Activated T-cell treated with anti-CD3 and anti-CD28 coated beads for 1 hour (primary cell): ENCODE results near the gene ZNF35.
"Not testable (repeated sequence)": the region's sequence is repeated elsewhere in the genome, so short reads cannot be mapped to it uniquely, and the experiment has no call there.

Source experiments
- DNase-seq: peaks from one replicate; pipeline ENCODE4 v3.0.0-alpha.2; 2020; ENCODE audit warnings: low read depth

The ZNF35 gene

GRCh38 chr3:44648564-44649229 lies at the start of gene ZNF35:
ZNF35 (plus strand) TSS chr3:44648732; CDS start chr3:44651068, 2,336 bp downstream.
- DNase-seq = no peak

DNA sequence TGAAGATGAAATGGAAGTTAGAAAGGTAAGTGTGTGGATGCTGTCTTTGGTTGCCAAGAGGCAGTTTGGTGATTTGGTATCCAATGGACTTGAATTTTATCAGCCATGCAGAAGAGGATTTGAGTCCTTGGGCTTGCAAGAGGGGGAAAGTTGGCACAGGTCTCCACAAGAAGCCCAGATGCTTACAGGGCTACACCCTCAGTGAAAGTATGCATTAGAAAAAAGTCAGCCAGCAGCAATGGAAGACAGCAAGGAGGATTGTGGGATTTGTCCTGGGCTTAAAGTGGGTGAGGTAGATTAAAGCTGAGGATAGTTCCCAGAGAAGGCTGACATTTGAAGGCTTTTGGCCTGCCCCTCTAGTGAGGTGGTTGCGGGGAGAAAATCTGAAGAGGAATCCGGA lies 46.8 kb upstream of the ZNF35 start:
- no peak for DNase-seq

DNA sequence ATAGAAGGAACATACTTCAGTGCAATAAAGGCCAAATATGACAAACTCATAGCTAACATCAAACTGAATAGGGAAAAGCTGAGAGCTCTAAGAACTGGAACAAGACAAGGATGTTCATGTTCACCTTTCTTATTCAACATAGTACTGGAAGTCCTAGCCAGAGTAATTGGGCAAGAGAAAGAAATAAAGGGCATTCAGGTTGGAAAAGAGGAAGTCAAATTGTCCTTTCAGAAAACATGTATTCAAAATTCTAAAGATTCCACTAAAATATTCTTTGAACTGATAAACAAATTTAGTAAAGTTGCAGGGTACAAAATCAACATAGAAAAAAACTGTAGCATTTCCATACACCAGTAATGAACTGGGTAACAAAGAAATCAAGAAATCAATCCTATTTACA lies 35.9 kb upstream of the ZNF35 start:
- DNase-seq = no peak

DNA sequence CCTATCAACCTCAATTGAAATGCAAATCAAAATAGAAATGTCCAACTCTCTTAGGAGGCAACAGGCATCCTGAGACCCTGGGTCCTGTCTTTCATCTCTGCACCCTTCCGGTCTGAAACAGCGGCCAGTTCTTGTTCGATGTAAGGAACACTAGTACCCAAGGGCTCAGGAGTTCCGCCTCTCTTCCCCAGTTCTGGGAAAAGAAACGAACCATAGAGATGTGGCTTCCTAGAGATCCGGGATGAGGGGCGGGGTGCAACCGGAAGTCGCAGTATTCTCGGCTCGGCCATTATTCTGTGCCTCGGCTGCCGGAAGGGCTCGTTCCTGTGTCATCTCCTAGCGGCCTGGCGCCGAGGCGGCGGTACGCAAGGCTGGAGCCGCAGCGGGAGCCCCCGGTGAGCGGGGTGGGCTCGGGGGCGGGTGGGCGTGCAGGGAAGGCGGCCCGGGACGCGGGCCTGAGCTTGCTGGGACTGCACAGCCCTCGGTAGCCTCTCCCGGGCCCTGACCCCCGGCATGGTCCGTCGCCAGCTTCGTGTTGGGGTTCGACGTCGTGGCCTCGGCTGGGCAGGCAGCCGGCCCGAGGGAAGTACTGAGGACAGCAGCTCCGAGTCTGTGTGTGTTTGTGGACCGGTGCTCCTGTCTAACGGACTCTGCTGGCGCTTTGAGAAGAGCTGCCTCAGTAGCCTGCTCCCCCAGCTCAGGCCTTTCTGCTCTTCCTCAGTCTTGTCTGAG lies 23.6 kb upstream of the ZNF35 start, which contains the start of gene ZNF197:
Gene ZNF197 (plus strand): TSS at position 288 of the 732 bp plus-strand sequence. CDS start 4,119 bp downstream, outside the sequence.
- peak; percentile 28 for DNase-seq

DNA sequence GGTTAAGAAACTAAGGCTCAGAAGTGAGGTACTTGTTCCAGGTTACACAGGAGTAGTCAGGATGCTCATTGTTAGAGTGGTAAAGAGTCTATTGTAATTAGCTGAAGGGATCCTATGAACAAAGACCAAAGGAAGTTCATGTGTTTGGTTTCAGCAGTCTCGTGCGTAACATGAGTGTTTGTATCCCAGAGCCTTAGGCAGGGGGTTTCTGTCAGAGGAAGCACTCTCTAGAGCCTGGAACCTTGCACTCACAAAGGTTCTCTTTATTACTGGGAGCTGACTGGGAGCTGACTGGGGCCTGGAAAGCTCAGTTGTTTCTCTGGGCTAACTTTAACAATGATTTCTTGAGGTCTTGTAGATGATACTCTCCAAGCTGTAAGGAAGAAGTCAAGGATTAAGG lies 19.8 kb upstream of the ZNF35 start:
- no peak for DNase-seq

- no peak for DNase-seq
Observed at GRCh38 chr3:44632193-44632592, 16.3 kb upstream of the ZNF35 start.

DNA sequence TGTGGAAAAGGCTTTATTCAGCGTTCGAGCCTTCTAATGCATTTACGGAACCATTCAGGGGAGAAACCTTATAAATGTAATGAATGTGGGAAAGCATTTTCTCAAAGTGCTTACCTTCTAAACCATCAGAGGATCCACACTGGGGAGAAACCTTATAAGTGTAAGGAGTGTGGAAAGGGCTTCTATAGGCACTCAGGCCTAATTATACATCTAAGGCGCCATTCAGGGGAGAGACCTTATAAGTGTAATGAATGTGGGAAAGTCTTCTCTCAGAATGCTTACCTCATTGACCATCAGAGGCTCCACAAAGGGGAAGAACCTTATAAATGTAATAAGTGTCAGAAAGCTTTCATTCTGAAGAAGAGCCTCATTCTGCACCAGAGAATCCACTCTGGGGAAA lies 6.2 kb upstream of the ZNF35 start:
- no peak for DNase-seq

- DNase-seq = no peak
Observed at GRCh38 chr3:44643024-44643423, 5.5 kb upstream of the ZNF35 start.

- no peak for DNase-seq
Observed at GRCh38 chr3:44647771-44648170, 761 bp upstream of the ZNF35 start.

DNA sequence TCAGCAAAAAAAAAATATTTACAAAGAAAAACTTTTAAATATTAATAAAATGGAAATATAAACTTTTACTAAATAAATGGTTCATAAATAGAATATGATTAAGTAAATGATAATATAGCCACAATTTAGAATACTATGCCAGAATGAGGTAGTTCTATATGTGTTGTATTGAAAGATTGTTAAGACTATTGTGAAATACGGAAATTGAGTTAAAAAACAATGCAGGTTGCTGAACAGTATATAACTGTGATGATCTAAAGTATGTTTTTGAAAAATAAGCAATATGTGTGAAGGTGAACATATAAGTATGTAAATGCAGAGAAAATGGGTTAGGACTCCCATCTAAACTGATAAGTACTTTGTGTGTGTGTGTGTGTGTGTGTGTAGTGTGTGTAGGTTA lies 1.2 kb downstream of the ZNF35 start:
- no peak for DNase-seq

DNA sequence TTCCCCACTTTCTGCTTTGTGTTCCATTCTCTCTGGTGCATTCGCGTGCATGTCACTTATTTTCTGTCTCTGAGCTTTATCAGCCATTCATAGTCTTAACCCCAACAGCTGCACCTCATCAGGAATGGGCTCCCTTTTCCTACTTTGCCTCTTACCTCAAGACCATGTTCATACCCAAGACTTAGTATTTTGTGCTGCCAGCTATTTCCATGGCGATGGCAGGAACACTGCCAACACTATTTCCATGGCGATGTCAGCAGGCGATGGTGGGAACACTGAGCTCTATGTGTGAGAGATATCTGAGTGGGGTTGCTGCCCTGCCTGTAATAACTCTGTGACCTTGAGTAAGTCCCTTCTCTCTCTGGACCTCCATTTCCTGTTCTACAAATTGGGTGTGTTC lies 5.5 kb downstream of the ZNF35 start:
- DNase-seq = no peak

DNA sequence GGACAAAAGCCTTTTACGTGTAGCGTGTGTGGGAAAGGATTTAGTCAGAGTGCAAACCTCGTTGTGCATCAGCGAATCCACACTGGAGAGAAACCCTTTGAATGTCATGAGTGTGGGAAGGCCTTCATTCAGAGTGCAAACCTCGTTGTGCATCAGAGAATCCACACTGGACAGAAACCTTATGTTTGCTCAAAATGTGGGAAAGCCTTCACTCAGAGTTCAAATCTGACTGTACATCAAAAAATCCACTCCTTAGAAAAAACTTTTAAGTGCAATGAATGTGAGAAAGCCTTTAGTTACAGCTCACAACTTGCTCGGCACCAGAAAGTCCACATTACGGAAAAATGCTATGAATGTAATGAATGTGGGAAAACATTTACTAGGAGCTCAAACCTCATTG lies 10.5 kb downstream of the ZNF35 start:
- DNase-seq = no peak

- DNase-seq = no peak
Observed at GRCh38 chr3:44659434-44659833, 10.9 kb downstream of the ZNF35 start.

- no peak for DNase-seq
Observed at GRCh38 chr3:44661189-44661588, 12.7 kb downstream of the ZNF35 start.

- no peak for DNase-seq
Observed at GRCh38 chr3:44665173-44665572, 16.6 kb downstream of the ZNF35 start.

DNA sequence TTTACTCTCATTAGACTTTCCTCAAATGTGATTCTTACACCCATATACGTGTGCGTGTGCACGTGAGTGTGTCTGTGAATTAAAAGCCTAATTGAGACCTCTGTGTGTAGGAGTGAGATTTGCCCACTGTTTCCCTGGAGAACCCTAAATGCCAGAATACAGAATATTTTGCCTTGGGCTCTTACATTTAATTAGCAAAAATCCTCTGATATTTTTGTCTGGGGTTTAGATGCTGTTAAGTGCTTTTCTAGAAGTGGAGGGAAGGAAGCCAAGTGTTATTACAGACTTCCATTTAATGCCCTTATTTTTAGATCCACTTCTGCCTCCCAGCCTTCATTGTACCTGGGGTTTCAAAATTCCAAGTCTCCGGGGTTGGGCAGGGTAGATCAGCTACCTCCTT lies 17.8 kb downstream of the ZNF35 start:
- DNase-seq = no peak

DNA sequence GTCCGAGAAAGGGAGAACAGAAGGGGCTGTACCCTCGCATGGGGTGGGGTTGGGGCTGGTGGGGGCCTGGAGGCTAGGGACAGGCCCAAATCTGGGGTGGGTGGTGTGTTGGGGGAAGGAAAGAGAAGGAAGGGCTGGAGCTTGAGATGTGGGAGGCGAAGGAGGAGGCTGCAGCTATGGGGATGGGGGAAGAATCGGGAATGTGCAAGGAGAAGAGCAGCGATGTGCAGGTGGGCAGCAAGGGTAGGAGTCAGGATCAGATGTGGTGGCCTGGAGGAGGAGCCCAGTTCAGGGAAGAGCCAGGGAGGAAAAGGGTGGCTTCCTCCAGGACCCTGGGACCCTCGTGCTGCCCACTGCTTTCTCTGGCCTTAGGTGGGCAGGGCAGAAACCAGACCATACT lies 21.2 kb downstream of the ZNF35 start:
- DNase-seq = no peak

- not testable (repeated sequence) for DNase-seq
Observed at GRCh38 chr3:44673466-44673865, 24.9 kb downstream of the ZNF35 start.

- DNase-seq = no peak
Observed at GRCh38 chr3:44674211-44674610, 25.7 kb downstream of the ZNF35 start.

DNA sequence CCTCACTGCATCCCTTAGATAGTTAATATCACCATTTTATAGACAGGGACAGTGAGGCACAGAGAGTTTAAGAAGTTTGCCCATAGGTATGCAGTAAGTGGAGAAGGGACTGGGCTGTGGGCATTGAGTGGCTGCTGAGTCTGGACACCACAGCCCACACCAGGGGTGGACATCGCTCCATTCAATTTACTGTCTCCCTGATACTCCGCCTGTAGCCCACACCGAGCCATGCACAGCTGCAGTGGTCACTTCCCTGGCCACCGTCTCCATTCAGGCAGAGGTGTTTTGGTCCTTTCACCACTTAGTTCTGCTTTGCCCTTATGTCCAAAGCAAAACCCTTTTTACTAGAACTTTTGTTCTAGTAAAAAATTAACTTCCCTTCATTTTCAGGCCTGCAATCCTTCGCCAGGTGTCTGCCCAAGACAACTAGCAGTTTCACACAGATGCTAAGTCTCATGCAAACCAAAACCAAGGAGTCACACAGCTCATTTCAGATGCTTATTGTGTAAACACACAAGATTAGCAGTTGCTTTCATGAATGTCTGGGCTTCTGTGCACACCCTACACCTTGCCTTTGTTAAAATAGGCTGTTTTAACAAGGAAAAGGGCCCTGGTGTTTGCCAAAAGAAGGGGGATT lies 30.1 kb downstream of the ZNF35 start:
- no peak for DNase-seq

- no peak for DNase-seq
Observed at GRCh38 chr3:44680921-44681455, 32.5 kb downstream of the ZNF35 start.

DNA sequence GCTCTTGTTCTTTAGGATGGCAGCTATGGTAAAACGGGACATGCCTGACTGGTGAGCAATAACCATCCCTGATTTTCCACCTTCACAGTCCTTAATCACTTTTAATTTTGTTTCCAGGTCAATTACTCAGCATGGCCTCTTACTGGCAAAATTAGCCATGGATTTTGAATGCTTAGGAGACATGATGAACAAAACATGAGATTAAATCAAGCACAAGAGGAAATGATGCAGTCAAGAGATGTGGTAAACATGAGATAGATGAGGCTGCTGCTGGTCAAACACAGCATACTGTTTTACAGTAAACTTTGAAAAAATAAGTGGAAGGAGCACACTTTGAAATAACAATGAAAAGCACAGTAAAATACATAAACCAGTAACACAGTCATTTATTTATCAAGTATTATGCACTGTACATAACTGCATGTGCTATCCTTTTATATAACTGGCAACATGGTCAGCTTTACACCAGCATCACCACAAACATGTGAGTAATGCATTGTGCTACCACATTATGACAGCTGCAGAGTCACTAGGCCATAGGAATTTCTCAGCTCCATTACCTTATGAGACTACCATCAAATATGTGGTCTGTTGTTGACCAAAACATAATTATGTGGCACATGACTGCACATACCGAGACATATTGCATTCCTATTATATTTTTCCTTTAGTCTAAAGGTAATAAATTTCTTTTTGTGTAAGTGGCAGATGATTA lies 33.8 kb downstream of the ZNF35 start:
- no peak for DNase-seq
